GM12878 (cell line): Measurements from ENCODE around the gene KEL. TPM values are rescaled to one million over a fixed set of nuclear protein-coding genes. Genes with fewer than 3 reads are reported as not detected.
A peak's percentile ranks its signal among the peaks of the same experiment; 100 is the strongest.

ENCODE experiments used
- ATAC-seq: fragments of 200-7000 bp; cut with Tn5 transposase; 3 replicates; pipeline ENCODE4 v1.9.1; 2020; ENCODE audit warnings: mild to moderate bottlenecking, moderate library complexity
- BruUV-seq: library from RNA; stranded (reverse); fragments of 400-500 nt; replicated peaks from 2 replicates; lab custom pipeline; 2021; lab: Mats Ljungman, UMichigan
- CTCF ChIA-PET: fragments of 300-600 bp; sonication (Branson Sonifier 250); formaldehyde crosslinking; extraction: SDS; loops from one replicate; lab custom pipeline; 2021; ENCODE audit warnings: inconsistent platforms; lab: Yijun Ruan, JAX
- POLR2A ChIA-PET: fragments of 350-600 bp; formaldehyde crosslinking; extraction: SDS; loops from one replicate; lab custom pipeline; 2021; ENCODE audit warnings: inconsistent platforms; lab: Charles Lee
- RAD21 ChIA-PET: fragments of 300-600 bp; sonication (Branson Sonifier 250); formaldehyde crosslinking; loops from one replicate; lab custom pipeline; 2023; ENCODE audit warnings: antibody characterized with exemption; ENCODE audit not compliant: unreplicated experiment; lab: Charles Lee
- SMC1A ChIA-PET: fragments of 300-600 bp; sonication (Branson Sonifier 250); formaldehyde crosslinking; loops from one replicate; lab custom pipeline; 2023; ENCODE audit not compliant: unreplicated experiment, uncharacterized antibody; lab: Charles Lee
- DNase-seq: peaks from one replicate; pipeline ENCODE4 v3.0.0-alpha.2; 2011; ENCODE audit warnings: low read depth, low spot score
- FAIRE-seq: peaks from 3 replicates; lab custom pipeline; 2011; peaks lifted over from hg19 to GRCh38; lab: Jason Lieb, UNC
- H2AFZ ChIP-seq: 2 replicates; pipeline ENCODE4 v1.6.0; 2011; ENCODE audit warnings: low read depth, low read length, control low read depth; ENCODE audit not compliant: control insufficient read depth
- H3K27ac ChIP-seq: 2 replicates; pipeline ENCODE4 v1.5.1; 2011; ENCODE audit warnings: control low read depth; ENCODE audit not compliant: control insufficient read depth, insufficient read depth
- H3K27me3 ChIP-seq, 2 experiments: replicated peaks in 1 of 2; 2 replicates each; pipeline versions ENCODE4 v1.6.0 to v1.6.1; 2011; ENCODE audit warnings: low read length in 1 of 2; ENCODE audit not compliant: control insufficient read depth in 2 of 2, insufficient read depth in 2 of 2
- H3K36me3 ChIP-seq, 2 experiments: 2 replicates each; pipeline ENCODE4 v1.5.1; 2011; ENCODE audit warnings: low read length in 1 of 2; ENCODE audit not compliant: control insufficient read depth in 2 of 2, insufficient read depth in 2 of 2
- H3K4me1 ChIP-seq: 2 replicates; pipeline ENCODE4 v1.6.1; 2011; ENCODE audit warnings: mild to moderate bottlenecking, low read length, moderate library complexity, mixed read lengths; ENCODE audit not compliant: control insufficient read depth, insufficient read depth
- H3K4me2 ChIP-seq: 2 replicates; pipeline ENCODE4 v1.6.0; 2011; ENCODE audit warnings: control low read depth; ENCODE audit not compliant: control insufficient read depth, insufficient read depth
- H3K4me3 ChIP-seq: fragments of 200-600 bp; sonication (generic); 2 replicates; pipeline ENCODE4 v1.5.1; 2016
- H3K79me2 ChIP-seq: 2 replicates; pipeline ENCODE4 v1.6.0; 2011; ENCODE audit warnings: low read length; ENCODE audit not compliant: control insufficient read depth, insufficient read depth
- H3K9ac ChIP-seq: 2 replicates; pipeline ENCODE4 v1.8.0; 2011; ENCODE audit warnings: low read length, control low read depth, mixed read lengths; ENCODE audit not compliant: control insufficient read depth, insufficient read depth
- H3K9me3 ChIP-seq: replicated peaks from 3 replicates; pipeline ENCODE4 v1.5.1; 2011; ENCODE audit warnings: mild to moderate bottlenecking, low read length; ENCODE audit not compliant: control insufficient read depth, insufficient read depth
- H4K20me1 ChIP-seq: 2 replicates; pipeline ENCODE4 v1.6.0; 2011; ENCODE audit not compliant: control insufficient read depth, insufficient read depth
- BCL11A ChIP-seq: IDR thresholded peaks from 2 replicates; pipeline ENCODE4 v1.6.1; 2011; ENCODE audit warnings: low read depth, low read length
- HDAC2 ChIP-seq: fragments of 200-600 bp; sonication (generic); IDR thresholded peaks from 2 replicates; pipeline ENCODE4 v1.6.1; 2017
- IKZF2 ChIP-seq, 2 experiments: fragments of 450-650 bp; IDR thresholded peaks; 2 replicates each; pipeline ENCODE4 v1.6.1; 2017; ENCODE audit warnings: mild to moderate bottlenecking in 2 of 2, moderate library complexity in 2 of 2
- NFYB ChIP-seq: IDR thresholded peaks from 2 replicates; pipeline ENCODE4 v1.6.1; 2011; ENCODE audit warnings: low read depth, mild to moderate bottlenecking, low read length, improper control_type of control experiment, moderate library complexity; ENCODE audit not compliant: insufficient read depth
- SPI1 ChIP-seq: IDR thresholded peaks from 2 replicates; pipeline ENCODE4 v1.6.1; 2011; ENCODE audit warnings: low read depth, mild to moderate bottlenecking, low read length, moderate library complexity, borderline replicate concordance; ENCODE audit not compliant: insufficient read depth
- in situ Hi-C: fragments of 300-500 bp; cut with MboI; formaldehyde crosslinking; loops from 9 replicates; pipeline ENCODE4 v1.14.3; 2018; ENCODE audit warnings: mixed read lengths
- intact Hi-C: fragments of 100-400 bp; cut with micrococcal nuclease; formaldehyde crosslinking; loops from one replicate; pipeline ENCODE4 v1.14.2; 2022; ENCODE audit not compliant: unreplicated experiment
- polyA plus RNA-seq, 11 experiments: library from polyadenylated mRNA; depleted of rRNA in 4 of 11; unstranded in 6 of 11; stranded (reverse) in 5 of 11; fragments of >200 nt; fragmentation: Nextera tagmentation in 4 of 11; fragmentation: Illumina TruSeq in 1 of 11; extraction: Ambion mirVana in 4 of 11; extraction: Trizol in 1 of 11; gene quantifications; 1 replicate in 1 of 11; 2 replicates in 10 of 11; pipeline versions ENCODE4 v1.2.1 to v1.2.3, GENCODE V29; 2011 to 2016; ENCODE audit warnings: inconsistent platforms in 2 of 11, missing spikeins in 2 of 11, low read depth in 1 of 11
- total RNA-seq, 4 experiments: library from RNA; depleted of rRNA in 3 of 4; stranded (reverse); fragments of >200 nt in 3 of 4; fragmentation: Illumina TruSeq in 1 of 4; extraction: Trizol in 1 of 4; gene quantifications; 2 replicates each; pipeline versions ENCODE4 v1.2.1 to v1.2.3, GENCODE V29; 2013 to 2021
- TF ChIP-seq, protein P1 (sequence below): IDR thresholded peaks from 2 replicates; pipeline ENCODE4 v1.6.1; 2011; ENCODE audit warnings: mild to moderate bottlenecking, low read depth, low read length, moderate library complexity; ENCODE audit not compliant: insufficient replicate concordance
- TF ChIP-seq, protein P2 (sequence below), 3 experiments: IDR thresholded peaks in 2 of 3; conservative IDR thresholded peaks in 1 of 3; 2 replicates each; pipeline ENCODE4 v1.5.1; 2011; ENCODE audit warnings: low read depth in 3 of 3, low read length in 3 of 3, mild to moderate bottlenecking in 3 of 3, control low read depth in 2 of 3, moderate library complexity in 2 of 3, inconsistent platforms in 1 of 3, mixed read lengths in 1 of 3; ENCODE audit not compliant: control insufficient read depth in 2 of 3, insufficient read depth in 1 of 3; ENCODE audit errors: extremely low read depth in 1 of 3

Gene KEL
- total and polyA plus RNA-seq, 10 of the 15 experiments (the other 5 are each of a cell fraction or from before 2014, with no cell fraction given) = 0.10 to 0.73 (median 0.23) TPM; not detected in 2

DNA sequence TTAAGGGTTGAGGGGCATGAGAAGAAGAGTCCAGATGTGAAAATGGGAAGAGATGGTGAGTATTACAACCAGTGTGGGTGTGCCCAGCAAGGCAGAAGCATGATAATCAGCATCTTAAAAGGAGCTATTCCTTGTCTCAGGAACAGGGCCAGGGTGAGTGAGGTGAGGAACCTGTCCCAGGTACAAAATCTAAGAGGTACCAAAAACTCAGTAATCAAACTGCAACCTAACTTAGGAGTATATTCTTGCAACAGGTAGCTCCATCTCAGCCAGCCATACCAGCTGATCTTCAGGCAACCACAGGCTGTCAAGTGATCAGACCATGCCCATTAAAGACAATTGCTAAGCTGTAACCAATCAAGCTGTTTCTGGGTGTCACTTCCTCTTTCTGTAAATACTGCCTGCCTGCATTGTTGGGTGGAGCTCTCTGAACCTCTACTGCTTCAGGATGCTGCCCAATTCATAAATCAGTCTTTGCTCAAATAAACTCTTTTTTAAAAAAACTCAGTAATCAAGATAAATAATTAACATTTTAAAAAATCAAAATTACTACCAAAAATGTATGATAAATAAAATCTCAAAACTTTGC is 7.4 kb downstream of the KEL start:
- CTCF ChIA-PET = no interaction called here
- DNase-seq (no peak), ATAC-seq (peak; percentile 68), FAIRE-seq (no peak)
- Histone ChIP-seq H3K27ac (no peak overlapping the region), H3K4me2 (no peak overlapping the region), H3K79me2 (no peaks in the 10 kb centered on the region), H4K20me1 (no peaks in the 10 kb centered on the region), H3K4me3 (no peak overlapping the region), H3K27me3 (peaks cover 0 to 4% of the 10 kb centered on the region in 2 experiments; a peak in 1 of 4 replicates), H3K4me1 (no peaks in the 10 kb centered on the region), H2AFZ (no peak overlapping the region), H3K36me3 (no peaks in the 10 kb centered on the region), H3K9ac (no peak overlapping the region), H3K9me3 (no peaks in the 10 kb centered on the region; the same call in 2 of the 3 replicates)
- BruUV-seq = no TSS peak
- POLR2A ChIA-PET = interaction anchor here (1.1 kb wide), 1 partner anchor 147 kb away, joined by 7 read pairs; no protein-coding TSS in a partner anchor
- intact Hi-C loops = no loop called here
- SMC1A ChIA-PET = interaction anchor here (0.6 kb wide), 1 partner anchor 354 kb away, joined by 3 read pairs; no protein-coding TSS in a partner anchor
- in situ Hi-C loops = no loop called here
- TF ChIP-seq IKZF2 (IDR thresholded peaks at IDR 0.05) = no peak
- peak; percentile 57; the same call in 1 of the 2 replicates for TF ChIP-seq NFYB
- no peak for TF ChIP-seq BCL11A
- no peak for TF ChIP-seq HDAC2
- TF ChIP-seq SPI1 = peak; percentile 93
- TF ChIP-seq, protein P1, sequence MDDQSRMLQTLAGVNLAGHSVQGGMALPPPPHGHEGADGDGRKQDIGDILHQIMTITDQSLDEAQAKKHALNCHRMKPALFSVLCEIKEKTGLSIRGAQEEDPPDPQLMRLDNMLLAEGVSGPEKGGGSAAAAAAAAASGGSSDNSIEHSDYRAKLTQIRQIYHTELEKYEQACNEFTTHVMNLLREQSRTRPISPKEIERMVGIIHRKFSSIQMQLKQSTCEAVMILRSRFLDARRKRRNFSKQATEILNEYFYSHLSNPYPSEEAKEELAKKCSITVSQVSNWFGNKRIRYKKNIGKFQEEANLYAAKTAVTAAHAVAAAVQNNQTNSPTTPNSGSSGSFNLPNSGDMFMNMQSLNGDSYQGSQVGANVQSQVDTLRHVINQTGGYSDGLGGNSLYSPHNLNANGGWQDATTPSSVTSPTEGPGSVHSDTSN = peak; percentile 13
- TF ChIP-seq, protein P2, sequence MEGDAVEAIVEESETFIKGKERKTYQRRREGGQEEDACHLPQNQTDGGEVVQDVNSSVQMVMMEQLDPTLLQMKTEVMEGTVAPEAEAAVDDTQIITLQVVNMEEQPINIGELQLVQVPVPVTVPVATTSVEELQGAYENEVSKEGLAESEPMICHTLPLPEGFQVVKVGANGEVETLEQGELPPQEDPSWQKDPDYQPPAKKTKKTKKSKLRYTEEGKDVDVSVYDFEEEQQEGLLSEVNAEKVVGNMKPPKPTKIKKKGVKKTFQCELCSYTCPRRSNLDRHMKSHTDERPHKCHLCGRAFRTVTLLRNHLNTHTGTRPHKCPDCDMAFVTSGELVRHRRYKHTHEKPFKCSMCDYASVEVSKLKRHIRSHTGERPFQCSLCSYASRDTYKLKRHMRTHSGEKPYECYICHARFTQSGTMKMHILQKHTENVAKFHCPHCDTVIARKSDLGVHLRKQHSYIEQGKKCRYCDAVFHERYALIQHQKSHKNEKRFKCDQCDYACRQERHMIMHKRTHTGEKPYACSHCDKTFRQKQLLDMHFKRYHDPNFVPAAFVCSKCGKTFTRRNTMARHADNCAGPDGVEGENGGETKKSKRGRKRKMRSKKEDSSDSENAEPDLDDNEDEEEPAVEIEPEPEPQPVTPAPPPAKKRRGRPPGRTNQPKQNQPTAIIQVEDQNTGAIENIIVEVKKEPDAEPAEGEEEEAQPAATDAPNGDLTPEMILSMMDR (IDR thresholded peaks at IDR 0.05 in 2 of 3, conservative IDR thresholded peaks at IDR 0.05 in 1 of 3; ENCODE audit: control insufficient read depth in 2 of 3, extremely low read depth in 1 of 3, insufficient read depth in 1 of 3, low read depth in 3 of 3, low read length in 3 of 3) = no peak
- RAD21 ChIA-PET = no interaction called here
